LNCAP (cell line): ENCODE data around the gene SOX14.

Source experiments
- TF ChIP-seq, protein P1 (sequence below): fragments of 450-650 bp; IDR thresholded peaks from 2 replicates; pipeline ENCODE4 v1.5.1; 2017; ENCODE audit warnings: mild to moderate bottlenecking

The SOX14 gene

DNA sequence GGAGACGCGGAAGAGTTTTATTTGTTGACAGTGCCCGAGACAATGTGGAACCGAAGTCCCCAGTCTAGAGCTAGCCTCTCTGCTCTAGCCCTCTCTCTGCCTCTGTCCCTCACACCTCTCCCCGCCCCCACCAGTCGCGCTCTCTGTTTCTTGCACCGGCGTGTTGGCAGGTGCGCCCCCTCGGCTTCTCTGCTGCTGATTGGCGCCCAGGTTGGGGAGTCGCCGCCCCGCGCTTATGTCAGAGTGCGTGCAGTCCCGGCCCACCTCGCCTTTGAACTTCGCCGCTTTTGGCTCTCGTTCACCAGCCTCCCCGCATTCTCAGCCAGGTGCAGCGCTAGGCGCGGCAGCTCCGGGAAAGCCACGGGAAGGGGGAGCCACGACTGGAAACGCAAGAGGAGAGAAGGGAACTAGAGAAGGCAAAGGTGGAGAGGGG lies at the start of gene SOX14:
Gene SOX14 (plus strand): TSS at position 315 of the 433 bp plus-strand sequence. CDS start 470 bp downstream, outside the sequence.
- TF ChIP-seq, protein P1, sequence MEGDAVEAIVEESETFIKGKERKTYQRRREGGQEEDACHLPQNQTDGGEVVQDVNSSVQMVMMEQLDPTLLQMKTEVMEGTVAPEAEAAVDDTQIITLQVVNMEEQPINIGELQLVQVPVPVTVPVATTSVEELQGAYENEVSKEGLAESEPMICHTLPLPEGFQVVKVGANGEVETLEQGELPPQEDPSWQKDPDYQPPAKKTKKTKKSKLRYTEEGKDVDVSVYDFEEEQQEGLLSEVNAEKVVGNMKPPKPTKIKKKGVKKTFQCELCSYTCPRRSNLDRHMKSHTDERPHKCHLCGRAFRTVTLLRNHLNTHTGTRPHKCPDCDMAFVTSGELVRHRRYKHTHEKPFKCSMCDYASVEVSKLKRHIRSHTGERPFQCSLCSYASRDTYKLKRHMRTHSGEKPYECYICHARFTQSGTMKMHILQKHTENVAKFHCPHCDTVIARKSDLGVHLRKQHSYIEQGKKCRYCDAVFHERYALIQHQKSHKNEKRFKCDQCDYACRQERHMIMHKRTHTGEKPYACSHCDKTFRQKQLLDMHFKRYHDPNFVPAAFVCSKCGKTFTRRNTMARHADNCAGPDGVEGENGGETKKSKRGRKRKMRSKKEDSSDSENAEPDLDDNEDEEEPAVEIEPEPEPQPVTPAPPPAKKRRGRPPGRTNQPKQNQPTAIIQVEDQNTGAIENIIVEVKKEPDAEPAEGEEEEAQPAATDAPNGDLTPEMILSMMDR: no peak

DNA sequence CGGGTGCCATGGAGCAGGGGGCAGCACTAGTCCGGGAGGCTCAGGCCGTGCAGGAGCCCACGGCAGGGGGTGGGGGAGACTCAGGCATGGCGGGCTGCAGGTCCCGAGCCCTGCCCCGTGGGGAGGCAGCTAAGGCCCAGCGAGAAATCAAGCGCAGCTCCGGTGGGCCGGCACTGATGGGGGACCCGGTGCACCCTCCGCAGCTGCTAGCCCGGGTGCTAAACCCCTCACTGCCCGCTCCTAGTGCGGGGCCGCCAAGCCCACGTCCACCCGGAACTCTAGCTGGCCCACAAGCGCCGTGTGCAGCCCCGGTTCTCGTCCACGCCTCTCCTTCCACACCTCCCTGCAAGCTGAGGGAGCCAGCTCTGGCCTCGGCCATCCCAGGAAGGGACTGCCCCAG lies 49.6 kb upstream of the SOX14 start:
- TF ChIP-seq, protein P1: no peak

DNA sequence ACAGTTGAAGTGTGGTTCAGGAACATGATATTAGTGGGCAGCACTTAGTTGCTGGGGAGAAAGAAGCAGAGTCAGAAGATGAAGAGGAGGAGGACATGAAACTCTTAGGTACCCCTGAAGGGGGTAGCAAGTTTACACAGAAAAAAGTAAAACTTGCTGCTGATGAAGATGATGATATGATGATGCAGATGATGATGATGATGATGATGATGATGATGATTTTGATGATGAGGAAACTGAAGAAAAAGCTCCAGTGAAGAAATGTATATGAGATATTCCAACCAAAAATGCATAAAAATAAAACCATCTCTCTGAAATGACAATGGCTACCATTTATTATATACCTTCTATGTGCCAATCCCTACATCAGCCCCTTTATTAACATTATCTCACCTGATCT lies 39.9 kb upstream of the SOX14 start:
- TF ChIP-seq, protein P1: no peak

DNA sequence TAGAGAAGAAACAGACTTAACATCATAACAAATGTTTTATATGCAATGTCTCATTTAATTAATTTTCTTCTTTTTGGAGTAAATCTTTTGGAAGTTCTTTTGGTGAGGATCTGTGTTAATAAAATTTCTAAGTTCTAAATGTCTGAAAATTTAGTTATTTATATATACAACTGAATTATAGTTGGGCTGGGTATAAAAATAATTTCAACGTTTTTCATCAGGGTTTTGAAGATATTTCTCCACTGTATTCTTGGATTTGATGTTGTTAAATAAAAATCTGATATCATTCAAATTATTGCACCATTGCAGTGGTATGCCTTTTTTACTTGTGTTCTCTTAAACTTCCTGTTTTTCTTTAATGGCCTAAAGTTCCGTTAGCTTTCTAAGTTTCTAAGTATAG lies 26.9 kb upstream of the SOX14 start:
- TF ChIP-seq, protein P1: no peak

DNA sequence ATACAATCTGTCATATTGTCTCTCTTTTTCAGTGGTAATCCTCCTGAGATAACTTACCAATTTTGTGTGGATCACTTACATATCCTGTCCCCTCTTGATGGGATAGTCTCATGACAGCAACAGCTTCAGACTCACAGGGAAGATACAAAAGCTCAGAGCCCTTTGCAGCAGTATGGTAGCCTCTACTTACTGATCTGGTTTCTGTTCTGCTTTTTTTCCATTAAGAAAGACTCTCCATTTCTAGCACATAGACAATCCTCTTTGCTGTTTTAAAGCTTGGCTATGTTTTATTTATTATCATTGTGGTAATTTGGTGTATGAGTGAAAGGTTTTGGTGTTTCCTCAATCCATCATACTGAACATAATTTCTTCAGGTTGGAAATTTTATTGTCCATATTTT lies 25.4 kb upstream of the SOX14 start:
- TF ChIP-seq, protein P1: no peak

DNA sequence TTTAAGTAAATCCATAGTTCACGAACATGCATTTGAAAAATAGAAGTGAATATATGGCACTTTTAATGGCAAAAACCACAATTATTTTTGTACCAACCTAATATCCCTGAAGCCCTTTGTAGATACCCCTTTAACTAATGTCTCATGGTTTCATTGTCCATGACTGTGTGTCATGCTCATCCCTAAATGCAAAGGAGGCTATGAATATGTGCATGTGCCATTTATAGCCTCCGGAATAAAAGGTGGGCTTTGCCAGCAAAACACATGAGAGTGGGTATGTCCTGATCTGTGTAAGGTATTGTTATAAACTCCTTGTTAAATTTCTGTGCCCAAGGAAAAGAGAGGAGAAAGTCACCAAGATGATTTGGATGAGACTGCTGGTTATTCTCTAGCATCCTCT lies 20.5 kb upstream of the SOX14 start:
- TF ChIP-seq, protein P1: no peak

DNA sequence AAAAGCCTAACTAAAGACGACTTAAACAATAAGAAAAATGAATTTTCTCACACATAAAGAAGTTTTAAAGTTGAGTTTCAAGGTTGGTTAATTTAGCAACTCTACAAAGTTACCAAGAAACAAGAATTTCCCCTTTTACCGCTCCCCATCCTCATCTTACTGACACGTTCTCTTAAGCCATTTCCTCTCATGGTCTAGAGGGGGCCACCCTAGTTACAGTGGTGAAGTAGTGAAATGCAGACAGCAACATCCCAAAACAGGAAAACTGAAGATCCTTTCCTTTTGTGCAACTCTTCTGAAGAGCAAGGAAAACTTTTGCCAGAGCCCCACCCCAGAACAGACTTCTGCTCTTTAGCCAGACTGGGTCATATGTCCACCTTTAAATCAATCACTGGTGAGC lies 17.3 kb upstream of the SOX14 start:
- TF ChIP-seq, protein P1: no peak

DNA sequence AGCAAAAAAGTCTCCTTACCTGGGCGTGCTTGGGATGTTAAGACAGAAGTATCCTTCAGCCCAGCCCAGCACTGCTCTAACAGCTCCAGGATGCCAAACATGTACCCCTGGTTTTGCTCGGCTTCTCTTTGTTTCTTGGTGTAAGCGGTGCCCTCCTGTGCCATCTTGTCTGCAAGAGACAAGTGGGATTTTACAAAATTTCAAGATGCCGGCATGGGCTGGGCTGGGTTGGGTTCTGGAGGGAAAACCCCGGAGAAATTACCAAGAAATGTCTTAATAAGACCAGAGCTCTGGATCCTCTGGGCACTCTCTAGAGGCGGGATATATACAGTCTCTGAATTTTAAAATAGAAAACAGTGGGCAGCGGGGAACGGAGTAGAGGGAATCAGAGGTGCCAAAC lies 4.6 kb upstream of the SOX14 start:
- TF ChIP-seq, protein P1: no peak
